Measurements from ENCODE around the gene PES1. TPM values are rescaled to one million over a fixed set of nuclear protein-coding genes. Genes with fewer than 3 reads are reported as not detected.
"Not testable (repeated sequence)": the region's sequence is repeated elsewhere in the genome, so short reads cannot be mapped to it uniquely, and the experiment has no call there.

The PES1 gene
- total and polyA plus RNA-seq, 10 donors: 39.0 to 72.7 (median 49.2) TPM

GRCh38 chr22:30547188-30547587 is 44.5 kb downstream of the PES1 start:
- H3K27ac ChIP-seq: no peak overlapping the region
- intact Hi-C loops (cut with DNase I; ENCODE audit: low total_unique reads): no loop called here
- H3K36me3 ChIP-seq: no peaks in the 10 kb centered on the region
- whole genome bisulfite sequencing, 5 donors: 79 to 93% (median 84%) methylated on average over 4 of the region's 4 CpGs
- H3K27me3 ChIP-seq (replicated peaks in 1 of 7): peaks cover 0 to 32% (median 16%) of the 10 kb centered on the region in 7 donors
- TF ChIP-seq, protein P1, sequence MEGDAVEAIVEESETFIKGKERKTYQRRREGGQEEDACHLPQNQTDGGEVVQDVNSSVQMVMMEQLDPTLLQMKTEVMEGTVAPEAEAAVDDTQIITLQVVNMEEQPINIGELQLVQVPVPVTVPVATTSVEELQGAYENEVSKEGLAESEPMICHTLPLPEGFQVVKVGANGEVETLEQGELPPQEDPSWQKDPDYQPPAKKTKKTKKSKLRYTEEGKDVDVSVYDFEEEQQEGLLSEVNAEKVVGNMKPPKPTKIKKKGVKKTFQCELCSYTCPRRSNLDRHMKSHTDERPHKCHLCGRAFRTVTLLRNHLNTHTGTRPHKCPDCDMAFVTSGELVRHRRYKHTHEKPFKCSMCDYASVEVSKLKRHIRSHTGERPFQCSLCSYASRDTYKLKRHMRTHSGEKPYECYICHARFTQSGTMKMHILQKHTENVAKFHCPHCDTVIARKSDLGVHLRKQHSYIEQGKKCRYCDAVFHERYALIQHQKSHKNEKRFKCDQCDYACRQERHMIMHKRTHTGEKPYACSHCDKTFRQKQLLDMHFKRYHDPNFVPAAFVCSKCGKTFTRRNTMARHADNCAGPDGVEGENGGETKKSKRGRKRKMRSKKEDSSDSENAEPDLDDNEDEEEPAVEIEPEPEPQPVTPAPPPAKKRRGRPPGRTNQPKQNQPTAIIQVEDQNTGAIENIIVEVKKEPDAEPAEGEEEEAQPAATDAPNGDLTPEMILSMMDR (IDR thresholded peaks at IDR 0.05 in 8 of 11, conservative IDR thresholded peaks at IDR 0.05 in 3 of 11): no peak
- TF ChIP-seq POLR2AphosphoS5 (IDR thresholded peaks at IDR 0.05) (no peak), POLR2A (IDR thresholded peaks at IDR 0.05) (no peak)
- peaks cover 0 to 11% (median 6%) of the 10 kb centered on the region in 6 donors for H3K4me1 ChIP-seq
- no peak for DNase-seq
- H3K9me3 ChIP-seq: no peaks in the 10 kb centered on the region
- H3K4me3 ChIP-seq: no peak overlapping the region

GRCh38 chr22:30546616-30547015 is 45.1 kb downstream of the PES1 start, which contains the start of gene SEC14L6:
SEC14L6 (minus strand) TSS chr22:30546741; CDS start chr22:30546682, 59 bp downstream.
- DNase-seq: no peak
- intact Hi-C loops (cut with DNase I; ENCODE audit: low total_unique reads): no loop called here
- H3K4me1 ChIP-seq: peaks cover 0 to 15% (median 11%) of the 10 kb centered on the region in 6 donors
- no peak within 1 kb of the TSS for H3K4me3 ChIP-seq
- WGBS, 5 donors: 88 to 94% (median 90%) methylated on average over 7 of the region's 7 CpGs
- H3K27me3 ChIP-seq (replicated peaks in 1 of 7): peaks cover 0 to 38% (median 21%) of the 10 kb centered on the region in 7 donors
- H3K27ac ChIP-seq: no peak within 1 kb of the TSS
- H3K9me3 ChIP-seq: no peaks in the 10 kb centered on the region
- TF ChIP-seq, protein P1 (IDR thresholded peaks at IDR 0.05 in 8 of 11, conservative IDR thresholded peaks at IDR 0.05 in 3 of 11): no peak
- TF ChIP-seq POLR2AphosphoS5 (IDR thresholded peaks at IDR 0.05) (no peak), POLR2A (IDR thresholded peaks at IDR 0.05) (no peak)
- H3K36me3 ChIP-seq: no peaks in the 10 kb centered on the region

DNA sequence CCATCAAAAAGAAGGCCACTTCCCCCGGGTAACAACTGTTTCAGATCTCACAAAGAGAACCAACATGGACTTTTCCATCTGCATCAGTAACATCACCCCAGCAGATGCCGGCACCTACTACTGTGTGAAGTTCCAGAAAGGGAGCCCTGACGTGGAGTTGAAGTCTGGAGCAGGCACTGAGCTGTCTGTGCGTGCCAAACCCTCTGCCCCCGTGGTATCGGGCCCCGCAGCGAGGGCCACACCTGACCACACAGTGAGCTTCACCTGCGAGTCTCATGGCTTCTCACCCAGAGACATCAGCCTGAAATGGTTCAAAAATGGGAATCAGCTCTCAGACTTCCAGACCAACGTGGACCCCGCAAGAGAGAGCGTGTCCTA is 48.9 kb downstream of the PES1 start:
- H3K27ac ChIP-seq: no peak overlapping the region
- H3K9me3 ChIP-seq: no peaks in the 10 kb centered on the region
- H3K27me3 ChIP-seq (replicated peaks in 1 of 7): peaks cover 0 to 57% (median 23%) of the 10 kb centered on the region in 7 donors
- no peak for DNase-seq
- peaks cover 0 to 14% (median 10%) of the 10 kb centered on the region in 6 donors for H3K4me1 ChIP-seq
- TF ChIP-seq, protein P1 (IDR thresholded peaks at IDR 0.05 in 8 of 11, conservative IDR thresholded peaks at IDR 0.05 in 3 of 11): no peak
- intact Hi-C loops (cut with DNase I; ENCODE audit: low total_unique reads): no loop called here
- H3K4me3 ChIP-seq: peak overlapping the region in 2 of 8 donors; percentile 13 to 57
- WGBS, 5 donors: 79 to 87% (median 84%) methylated on average over 10 to 12 of the region's 12 CpGs
- H3K36me3 ChIP-seq: no peaks in the 10 kb centered on the region

DNA sequence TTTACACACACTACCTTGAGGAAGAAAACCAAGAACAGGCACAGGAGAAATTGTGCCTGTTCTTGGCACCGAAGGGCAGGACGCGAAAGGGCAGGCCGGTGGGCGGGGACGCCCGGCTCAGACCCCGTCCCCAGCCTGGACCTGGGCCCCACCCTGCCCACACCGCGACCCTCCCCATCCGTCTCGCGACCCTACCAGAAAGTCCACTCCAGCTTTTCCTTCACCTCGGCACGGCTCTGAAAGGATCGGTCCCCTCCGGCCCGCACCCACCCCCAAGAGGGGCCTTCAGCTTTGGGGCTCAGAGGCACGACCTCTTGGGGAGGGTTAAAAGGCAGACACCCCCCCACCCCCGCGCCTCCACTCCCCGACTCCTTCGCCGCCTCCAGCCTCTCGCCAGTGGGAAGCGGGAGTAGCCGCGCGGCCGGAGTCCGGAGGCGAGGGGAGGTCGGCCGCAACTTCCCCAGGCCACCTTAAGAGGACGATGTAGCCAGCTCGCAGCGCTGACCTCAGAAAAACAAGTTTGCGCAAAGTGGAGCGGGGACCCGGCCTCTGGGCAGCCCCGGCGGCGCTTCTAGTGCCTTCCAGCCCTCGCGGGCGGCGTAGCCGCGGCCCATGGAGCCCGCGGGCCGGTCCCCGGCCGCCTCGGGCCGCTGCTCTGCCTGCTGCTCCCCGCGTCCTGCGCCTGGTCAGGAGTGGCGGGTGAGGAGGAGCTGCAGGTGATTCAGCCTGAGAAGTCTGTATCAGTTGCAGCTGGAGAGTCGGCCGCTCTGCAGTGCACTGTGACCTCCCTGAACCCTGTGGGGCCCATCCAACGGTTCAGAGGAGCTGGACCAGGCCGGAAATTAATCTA is 49.5 kb downstream of the PES1 start:
- peak overlapping the region in 5 of 8 donors; percentile 13 to 57 (median 23) for H3K4me3 ChIP-seq
- no peak for DNase-seq
- TF ChIP-seq POLR2A (IDR thresholded peaks at IDR 0.05): no peak
- TF ChIP-seq, protein P1 (IDR thresholded peaks at IDR 0.05 in 8 of 11, conservative IDR thresholded peaks at IDR 0.05 in 3 of 11): no peak
- no peak for TF ChIP-seq POLR2AphosphoS5 (IDR thresholded peaks at IDR 0.05)
- H3K27ac ChIP-seq: no peak overlapping the region
- H3K36me3 ChIP-seq: no peaks in the 10 kb centered on the region
- peaks cover 0 to 14% (median 10%) of the 10 kb centered on the region in 6 donors for H3K4me1 ChIP-seq
- peaks cover 0 to 57% (median 23%) of the 10 kb centered on the region in 7 donors for H3K27me3 ChIP-seq (replicated peaks in 1 of 7)
- 6 to 10% (median 6%) methylated on average over 28 to 64 of the region's 64 CpGs for WGBS, 5 donors
- intact Hi-C loops (cut with DNase I; ENCODE audit: low total_unique reads): no loop called here
- H3K9me3 ChIP-seq: no peaks in the 10 kb centered on the region

DNA sequence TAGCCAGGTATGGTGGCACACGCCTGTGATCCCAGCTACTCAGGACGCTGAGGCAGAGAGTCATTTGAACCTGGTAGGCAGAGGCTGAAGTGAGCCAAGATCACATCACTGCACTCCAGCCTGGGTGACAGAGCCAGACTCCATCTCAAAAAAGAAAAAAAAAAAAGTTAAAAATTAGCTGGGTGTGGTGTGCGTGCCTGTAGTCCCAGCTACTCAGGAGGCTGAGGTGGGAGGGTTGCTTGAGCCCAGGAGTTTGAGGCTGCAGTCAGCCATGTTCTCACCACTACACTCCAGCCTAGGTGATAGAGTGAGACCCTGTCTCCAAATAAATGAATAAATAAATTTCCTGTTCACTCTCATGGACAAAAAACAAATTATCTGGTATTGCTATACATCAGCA is 50.2 kb downstream of the PES1 start:
- Histone ChIP-seq H3K4me1 (peaks cover 0 to 14% (median 10%) of the 10 kb centered on the region in 6 donors), H3K27me3 (replicated peaks in 1 of 7) (peaks cover 0 to 57% (median 23%) of the 10 kb centered on the region in 7 donors)
- DNase-seq; H3K4me3 ChIP-seq; H3K36me3 ChIP-seq; H3K9me3 ChIP-seq; intact Hi-C loops (cut with DNase I; ENCODE audit: low total_unique reads); H3K27ac ChIP-seq: not testable (repeated sequence)
- WGBS, 5 donors: 92 to 97% (median 95%) methylated on average over 3 of the region's 3 CpGs

Measured in spleen (tissue), 11 donors.